Head of caudate nucleus (tissue), 42 donors: ENCODE results near the gene AMIGO3.
"Not testable (repeated sequence)": the region's sequence is repeated elsewhere in the genome, so short reads cannot be mapped to it uniquely, and the experiment has no call there.

Source experiments
- DNase-seq, 42 donors: peaks; one replicate each; pipeline versions ENCODE4 v3.0.0 to v3.0.0-alpha.2; 2020 to 2021; ENCODE audit warnings: mixed read lengths in 7 of 42
- intact Hi-C: fragments of 100-400 bp; cut with DNase I; formaldehyde crosslinking; loops from one replicate; pipeline ENCODE4 v1.15.0; 2022

The AMIGO3 gene, protein sequence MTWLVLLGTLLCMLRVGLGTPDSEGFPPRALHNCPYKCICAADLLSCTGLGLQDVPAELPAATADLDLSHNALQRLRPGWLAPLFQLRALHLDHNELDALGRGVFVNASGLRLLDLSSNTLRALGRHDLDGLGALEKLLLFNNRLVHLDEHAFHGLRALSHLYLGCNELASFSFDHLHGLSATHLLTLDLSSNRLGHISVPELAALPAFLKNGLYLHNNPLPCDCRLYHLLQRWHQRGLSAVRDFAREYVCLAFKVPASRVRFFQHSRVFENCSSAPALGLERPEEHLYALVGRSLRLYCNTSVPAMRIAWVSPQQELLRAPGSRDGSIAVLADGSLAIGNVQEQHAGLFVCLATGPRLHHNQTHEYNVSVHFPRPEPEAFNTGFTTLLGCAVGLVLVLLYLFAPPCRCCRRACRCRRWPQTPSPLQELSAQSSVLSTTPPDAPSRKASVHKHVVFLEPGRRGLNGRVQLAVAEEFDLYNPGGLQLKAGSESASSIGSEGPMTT

DNA sequence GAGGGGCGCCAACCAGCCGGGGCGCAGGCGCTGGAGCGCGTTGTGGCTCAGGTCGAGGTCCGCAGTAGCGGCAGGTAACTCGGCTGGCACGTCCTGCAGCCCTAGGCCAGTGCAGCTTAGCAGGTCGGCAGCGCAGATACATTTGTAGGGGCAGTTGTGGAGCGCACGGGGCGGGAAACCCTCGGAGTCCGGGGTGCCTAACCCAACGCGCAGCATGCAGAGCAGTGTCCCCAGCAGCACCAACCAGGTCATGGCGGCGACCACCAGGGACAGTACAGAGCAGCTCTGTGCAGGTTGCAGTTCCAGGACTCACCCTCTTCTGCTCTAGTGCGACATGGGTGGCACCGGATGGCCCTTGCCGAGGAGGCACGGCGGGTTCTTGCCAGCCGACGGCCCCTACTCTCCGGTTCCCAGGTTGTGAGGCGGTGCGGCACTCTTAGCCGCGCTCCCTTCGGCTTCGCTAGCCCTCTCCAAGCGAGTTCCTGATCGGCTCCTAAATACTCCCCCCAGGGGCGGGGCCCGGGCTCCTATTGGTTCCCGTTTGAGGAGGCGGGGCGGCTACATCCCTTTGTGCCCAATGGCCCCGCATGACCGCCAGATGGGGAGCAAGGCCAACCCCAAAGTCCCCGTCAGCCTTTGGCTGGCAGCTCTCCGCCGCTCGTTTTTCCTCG lies at the start of gene AMIGO3:
AMIGO3 (minus strand) TSS at position 471 of the 671 bp plus-strand sequence; CDS start at position 252, 219 bp downstream.
- peak; percentile 90 to 98 (median 96) for DNase-seq
- intact Hi-C loops = no loop called here

DNA sequence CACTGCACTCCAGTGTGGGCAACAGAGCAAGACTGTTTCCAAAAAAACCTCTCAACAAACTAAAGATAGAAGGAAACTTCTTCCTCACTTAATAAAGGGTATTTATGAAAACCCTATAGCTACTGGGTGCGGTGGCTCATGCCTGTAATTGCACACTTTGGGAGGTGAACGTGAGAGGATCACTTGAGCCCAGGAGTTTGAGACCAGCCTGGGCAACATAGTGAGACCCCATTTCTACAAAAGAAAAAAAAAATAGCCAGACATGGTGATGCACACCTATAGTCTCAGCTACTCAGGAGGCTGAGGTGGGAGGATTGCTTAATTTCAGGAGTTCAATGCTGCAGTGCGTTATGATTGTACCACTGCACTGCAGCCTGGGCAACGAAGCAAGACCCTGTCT lies 44.5 kb upstream of the AMIGO3 start:
- no peak for DNase-seq
- intact Hi-C loops = no loop called here

DNA sequence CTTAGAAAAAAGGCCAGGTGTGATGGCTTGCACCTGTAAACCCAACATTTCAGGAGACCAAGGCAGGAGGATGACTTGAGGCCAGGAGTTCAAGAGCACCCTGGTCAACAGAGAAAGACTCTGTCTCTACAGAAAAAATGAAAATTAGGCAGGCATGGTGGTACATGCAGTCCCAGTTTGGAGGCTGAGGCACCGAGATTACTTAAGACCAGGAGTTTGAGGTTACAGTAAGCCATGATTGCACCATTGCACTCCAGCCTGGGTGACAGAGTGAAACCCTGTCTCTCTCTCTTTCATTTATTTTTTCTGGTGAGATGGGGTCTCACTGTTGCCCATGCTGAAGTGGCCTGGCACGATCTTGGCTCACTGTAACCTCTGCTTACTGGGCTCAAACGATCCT lies 42.2 kb upstream of the AMIGO3 start:
- intact Hi-C loops = no loop called here
- no peak for DNase-seq

DNA sequence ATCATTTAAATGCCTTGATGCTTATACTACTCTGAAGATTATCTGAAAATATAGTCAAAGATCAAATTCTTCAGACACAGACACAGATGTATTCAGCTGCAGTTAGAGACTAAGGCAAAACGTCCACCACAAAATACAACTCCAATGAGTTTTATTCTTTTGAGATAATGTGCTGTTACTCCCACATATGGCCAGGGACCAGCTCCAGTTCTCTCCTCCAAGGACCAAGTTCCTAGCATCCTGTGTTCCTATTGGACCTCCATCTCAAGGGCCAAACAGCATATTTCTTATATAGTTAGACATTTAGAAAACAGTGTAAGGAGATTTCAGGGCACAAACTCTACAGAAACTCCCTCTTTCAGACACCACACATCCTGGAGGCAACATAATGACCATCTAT lies 39.7 kb upstream of the AMIGO3 start:
- DNase-seq = no peak
- intact Hi-C loops = no loop called here

DNA sequence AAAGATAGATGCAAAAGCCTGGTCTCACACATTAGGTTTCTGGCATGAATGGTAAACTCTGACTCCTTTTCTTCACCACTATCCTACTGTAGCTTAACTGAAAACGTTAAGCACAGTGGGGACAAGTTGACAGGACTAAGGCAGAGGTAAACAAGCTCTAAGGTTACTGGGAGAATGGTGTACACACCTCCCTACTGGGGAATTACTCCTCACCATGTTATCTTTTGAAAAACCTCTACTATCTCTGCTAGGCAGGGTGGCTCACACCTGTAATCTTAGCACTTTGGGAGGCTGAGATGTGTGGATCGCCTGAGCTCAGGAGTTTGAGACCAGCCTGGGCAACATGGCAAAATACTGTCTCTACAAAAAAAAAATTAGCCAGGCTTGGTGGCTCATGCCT lies 37.7 kb upstream of the AMIGO3 start:
- DNase-seq = no peak

DNA sequence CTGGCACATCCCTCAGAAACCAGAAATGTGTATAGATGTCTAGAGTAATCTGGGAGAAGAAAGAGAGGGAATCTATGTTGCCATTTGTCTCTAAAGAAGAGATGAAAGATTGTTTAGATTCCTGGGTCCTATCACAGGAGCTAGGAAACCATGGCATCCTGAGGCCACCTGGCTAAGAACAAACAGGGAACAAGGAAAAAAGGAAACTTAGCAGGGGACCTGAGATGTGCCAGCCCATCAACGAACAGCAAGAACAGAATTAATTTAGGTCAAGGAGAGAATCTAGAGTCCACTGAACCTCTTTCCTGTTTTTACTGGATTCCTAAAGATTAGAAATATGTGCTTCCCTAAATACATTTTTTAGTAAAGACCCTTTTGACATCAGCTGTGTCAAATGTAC lies 36.6 kb upstream of the AMIGO3 start:
- intact Hi-C loops = no loop called here
- DNase-seq = no peak

More for the DNA sequence above, 37.7 kb upstream of the AMIGO3 start:
- intact Hi-C loops = no loop called here

DNA sequence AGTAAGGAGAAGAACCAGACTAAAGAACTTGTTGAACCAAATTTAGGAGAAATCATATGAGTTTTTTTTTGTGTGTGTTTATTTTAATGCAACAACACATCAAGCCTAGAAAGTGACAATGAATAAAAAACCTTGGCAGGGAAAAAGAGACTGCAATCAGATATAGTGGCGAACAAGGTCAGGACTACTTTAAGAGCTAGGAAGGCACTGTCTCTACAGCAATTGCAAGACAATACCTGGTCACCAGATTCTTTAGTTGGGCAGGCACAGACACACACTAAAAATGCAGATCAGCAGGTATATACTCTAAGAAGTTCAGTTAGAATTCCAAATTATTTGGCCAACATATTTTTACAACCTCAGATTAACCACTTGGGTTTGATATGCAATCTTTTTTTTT lies 35.1 kb upstream of the AMIGO3 start:
- no peak for DNase-seq

DNA sequence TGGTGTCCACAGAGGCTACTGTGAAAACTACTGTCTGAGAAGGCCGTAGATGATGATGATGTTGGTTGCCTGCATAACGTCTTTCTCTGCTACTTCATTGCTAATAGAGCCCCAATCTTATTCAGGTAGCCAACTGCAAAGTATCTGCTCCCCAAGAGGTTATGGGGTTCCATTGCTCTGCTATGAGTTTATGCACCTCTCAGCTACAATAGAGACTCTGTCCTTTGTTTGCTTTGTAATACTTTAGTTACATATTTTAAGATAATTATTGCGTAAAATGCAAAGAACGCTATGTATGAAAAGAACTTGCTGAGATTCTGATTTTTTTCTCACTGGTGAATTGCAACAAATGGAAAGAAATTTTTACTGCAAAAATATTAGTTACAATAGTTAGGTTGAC lies 32.0 kb upstream of the AMIGO3 start:
- intact Hi-C loops = no loop called here

More for the DNA sequence above, 35.1 kb upstream of the AMIGO3 start:
- intact Hi-C loops = no loop called here

DNA sequence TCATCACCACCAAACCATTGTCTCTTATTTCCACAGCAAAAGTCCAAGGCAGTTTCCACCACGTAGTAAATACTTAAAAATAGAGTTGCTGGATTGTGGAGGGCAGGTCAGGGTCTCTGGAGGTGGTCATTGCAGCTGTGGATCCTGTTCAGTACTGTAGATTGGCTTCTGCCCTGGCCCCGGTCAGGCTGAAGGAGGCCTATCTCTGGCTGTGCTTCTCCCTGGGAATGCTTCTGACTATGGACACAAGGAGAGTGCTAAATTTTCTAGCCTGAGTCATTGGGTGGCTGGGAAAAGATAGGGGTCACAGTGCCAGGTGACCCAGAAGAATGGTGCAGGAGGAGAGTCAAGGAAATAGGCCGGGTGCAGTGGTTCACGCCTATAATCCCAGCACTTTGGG lies 30.6 kb upstream of the AMIGO3 start:
- no peak for DNase-seq
- intact Hi-C loops = no loop called here

More for the DNA sequence above, 32.0 kb upstream of the AMIGO3 start:
- no peak for DNase-seq

DNA sequence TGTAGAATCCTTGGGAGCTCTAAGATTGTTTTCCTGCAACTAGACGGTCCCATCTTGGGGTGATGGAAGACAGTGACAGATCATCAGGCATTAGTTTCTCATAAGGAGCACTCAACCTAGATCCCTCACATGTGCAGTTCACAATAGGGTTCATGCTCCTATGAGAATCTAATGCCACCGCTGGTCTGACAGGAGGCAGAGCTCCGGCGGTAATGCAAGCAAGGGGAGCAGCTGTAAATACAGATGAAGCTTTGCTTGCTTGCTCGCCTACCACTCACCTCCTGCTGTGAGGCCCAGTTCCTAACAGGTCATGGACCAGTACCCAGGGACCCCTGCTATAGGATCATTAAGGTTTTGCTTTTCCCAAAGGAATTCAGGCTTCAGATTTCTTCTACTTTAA lies 29.4 kb upstream of the AMIGO3 start:
- intact Hi-C loops, DNase-seq: not testable (repeated sequence)

DNA sequence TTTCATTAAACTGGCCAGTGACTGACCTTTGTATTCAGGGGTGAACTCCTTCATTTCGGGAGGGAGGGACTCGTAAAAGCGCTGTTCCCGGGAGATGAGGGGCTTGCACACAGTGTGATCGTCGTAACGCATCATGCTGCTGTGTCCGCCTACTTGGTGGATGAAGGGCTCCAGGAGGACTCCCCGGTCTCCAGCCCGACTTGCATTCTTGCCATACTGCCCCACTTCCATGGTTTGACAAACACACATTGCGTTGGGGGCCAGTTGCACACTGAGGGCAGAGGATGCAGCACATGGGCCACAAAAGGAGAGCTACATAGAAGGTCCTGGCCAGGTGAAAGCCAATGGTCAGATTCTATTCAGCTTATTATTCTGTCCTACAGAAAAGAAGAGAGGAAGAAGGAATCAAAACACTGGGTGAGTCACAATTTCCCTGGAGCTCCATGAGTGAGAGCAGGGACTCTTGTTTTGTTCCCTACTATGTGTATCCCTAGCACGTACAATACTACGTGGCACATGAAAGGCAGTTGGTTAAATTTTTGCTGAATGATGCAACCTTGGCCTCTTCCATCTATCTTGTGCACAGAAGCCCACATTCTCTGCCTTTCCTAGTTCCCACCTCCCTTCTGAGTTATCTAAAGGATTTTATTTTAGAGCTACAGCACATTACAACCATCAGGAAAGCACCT lies 28.5 kb upstream of the AMIGO3 start:
- no peak for DNase-seq
- intact Hi-C loops = no loop called here

DNA sequence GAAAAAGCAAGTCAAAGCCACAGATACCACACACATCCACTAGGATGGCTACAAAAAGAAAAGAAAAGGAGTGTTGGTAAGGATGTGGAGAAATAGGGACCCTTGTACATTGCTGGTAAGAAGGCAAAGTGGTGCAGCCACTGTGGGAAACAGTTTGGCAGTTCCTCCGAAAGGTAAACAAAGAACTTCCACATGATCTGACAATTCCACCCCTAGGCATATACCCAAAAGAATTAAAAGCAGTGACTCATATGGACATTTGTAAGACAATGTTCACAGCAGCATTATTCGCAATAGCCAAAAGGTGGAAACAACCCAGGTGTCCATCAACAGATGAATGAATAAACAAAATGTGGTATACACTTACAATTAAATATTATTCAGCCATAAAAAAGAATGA lies 26.5 kb upstream of the AMIGO3 start:
- no peak for DNase-seq
- intact Hi-C loops = no loop called here

DNA sequence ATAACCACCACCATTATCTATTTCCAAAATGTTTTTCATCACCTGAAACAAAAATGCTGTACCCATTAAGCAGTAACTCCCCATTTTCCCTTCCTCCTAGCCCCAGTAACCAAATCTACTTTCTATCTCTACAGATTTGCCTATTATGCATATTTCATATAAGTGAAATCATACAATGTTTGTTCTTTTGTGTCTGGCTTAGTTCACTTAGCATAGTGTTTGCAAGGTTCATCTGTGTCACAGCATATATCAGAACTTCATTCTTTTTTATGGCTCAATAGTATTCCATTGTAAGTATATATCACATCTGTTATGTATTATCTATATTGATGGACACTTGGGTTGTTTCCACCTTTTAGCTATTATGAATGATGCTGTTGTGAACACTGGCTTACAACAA lies 20.9 kb upstream of the AMIGO3 start:
- intact Hi-C loops = no loop called here
- DNase-seq = no peak

DNA sequence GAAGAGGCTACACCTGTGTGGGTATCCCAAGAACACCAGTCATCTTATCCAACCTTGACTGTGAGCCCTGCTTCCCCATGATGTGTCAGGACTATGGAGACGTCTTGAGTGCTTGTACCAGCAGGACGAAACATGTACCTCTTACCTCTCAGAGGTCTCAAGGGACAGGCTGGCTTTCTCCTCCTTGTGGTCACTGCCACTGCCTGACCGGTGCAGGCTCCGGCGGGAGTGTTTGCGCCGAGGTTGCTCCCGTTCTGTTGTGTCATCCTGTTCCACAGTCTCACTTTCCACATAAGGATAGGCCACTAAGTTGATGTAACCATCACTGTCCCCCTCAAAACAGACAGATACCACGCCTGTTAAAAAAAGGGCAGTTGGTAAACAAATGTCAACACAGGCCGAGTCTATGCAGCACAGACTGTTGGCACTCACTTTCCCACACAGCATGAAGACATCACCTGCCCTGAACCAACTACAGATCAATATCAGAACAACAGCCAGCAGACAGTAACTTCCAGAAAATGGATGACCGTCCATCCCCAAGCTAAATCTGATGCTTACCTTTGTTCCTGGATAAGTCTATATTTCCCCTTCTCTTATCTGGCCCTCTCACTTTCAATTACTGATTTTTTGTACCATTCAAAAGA lies 18.7 kb upstream of the AMIGO3 start:
- intact Hi-C loops = no loop called here

DNA sequence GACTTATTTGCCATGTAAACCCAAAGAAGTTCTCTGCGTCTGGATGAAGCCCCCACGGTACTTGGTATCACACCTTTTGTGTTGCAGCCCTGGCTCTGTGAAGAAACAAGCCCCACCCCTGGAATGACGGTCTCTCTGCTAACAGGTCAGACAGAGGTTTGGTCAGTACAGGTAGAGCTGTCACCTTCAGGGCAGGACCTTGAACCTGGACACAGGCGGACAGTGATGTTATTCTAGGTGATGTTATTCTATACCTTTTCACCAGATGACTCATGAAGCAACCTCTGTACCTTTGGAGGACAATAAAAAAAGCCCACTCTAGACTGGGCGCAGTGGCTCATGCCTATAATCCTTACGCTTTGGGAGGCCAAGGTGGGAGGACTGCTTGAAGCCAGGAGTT lies 15.3 kb upstream of the AMIGO3 start:
- DNase-seq = peak in 1 of 42 donors; percentile 33
- intact Hi-C loops = no loop called here

More for the DNA sequence above, 18.7 kb upstream of the AMIGO3 start:
- no peak for DNase-seq

DNA sequence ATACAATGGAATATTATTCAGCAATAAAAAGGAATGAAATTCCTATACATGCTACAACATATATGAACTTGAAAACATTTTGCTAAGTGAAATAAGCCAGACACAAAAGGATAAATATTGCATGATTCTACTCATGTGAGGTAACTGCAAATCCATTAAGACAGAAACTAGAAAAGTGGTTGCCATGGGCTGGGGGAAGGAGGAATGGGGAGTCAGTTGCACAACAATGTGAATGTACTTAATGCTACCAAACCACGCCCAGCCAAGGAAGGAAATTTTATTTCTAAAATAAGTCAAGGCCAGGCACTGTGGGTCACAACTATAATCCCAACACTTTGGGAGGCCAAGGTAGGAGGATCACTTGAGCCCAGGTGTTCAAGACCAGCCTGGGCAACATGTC lies 14.1 kb upstream of the AMIGO3 start:
- intact Hi-C loops = no loop called here
- DNase-seq = no peak

DNA sequence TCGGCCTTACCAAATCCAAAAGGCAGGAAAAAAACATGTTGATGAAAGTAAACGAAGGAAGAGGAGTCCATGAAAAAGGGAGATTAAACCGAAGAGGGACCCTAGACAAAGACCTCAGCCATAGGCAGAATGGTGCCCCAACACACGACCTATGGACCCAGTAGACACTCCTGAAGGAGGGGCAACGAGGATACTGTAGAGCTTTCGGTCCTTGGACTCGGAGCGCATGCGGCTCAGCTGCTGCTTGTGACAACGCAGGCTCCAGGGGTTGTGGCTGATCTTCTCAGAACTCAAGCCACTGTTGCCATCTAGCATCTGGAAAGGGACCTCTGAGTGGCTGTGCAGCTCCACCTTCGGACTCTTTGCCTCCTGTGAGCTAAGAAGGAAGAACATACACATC lies 13.1 kb upstream of the AMIGO3 start:
- DNase-seq = no peak
- intact Hi-C loops = no loop called here

DNA sequence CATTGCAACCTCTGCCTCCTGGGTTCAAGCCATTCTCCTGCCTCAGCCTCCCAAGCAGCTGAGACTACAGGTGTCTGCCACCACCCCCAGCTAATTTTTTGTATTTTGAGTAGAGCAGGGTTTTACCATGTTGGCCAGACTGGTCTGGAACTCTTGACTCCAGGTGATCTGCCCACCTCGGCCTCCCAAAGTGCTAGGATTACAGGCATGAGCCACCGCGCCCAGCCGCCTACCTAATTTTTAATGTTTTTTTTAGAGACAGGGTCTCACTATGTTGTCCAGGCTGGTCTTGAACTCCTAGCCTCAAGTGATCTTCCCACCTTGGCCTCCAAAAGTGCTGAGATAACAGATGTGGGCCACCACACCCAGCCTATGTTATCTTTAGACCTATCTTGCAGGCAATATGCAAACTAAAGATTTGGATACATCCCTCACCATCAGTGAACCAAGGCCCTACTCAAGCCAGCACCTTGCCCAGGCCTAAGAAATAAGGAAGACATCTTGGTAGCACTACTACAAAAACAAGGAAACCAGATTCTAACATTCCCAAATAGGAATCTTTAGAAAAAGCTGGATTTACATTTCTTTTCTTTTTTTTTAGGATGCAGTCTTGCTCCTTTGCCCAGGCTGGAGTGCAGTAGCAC lies 10.6 kb upstream of the AMIGO3 start:
- no peak for DNase-seq
- intact Hi-C loops = no loop called here

DNA sequence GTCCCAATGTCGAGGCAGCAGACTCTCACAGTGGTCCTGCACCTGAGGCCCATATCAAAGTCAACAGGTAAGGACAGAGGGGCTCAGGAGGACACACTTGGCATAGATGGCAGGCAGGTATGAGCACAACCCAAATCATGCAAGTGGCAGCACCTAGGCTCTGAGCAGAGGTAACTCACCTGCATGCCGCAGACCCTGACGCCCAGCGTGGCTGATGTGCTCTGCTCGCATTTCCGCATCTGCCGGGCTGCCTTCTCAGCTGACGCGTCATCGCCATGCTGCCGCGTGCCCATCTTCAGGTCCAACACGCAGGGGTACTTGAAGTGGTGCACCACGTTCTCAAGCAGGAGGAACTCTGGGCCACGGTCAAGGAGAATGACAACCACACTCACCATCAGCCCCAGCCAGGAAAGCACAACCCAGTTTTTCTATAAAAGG lies 8.5 kb upstream of the AMIGO3 start:
- no peak for DNase-seq
- intact Hi-C loops = no loop called here
